ENCODE measurements around the gene API5.

GRCh38 chr11:43282607-43283440 is 29.0 kb upstream of the API5 start:
- TF ChIP-seq, protein P1, sequence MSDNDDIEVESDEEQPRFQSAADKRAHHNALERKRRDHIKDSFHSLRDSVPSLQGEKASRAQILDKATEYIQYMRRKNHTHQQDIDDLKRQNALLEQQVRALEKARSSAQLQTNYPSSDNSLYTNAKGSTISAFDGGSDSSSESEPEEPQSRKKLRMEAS (IDR thresholded peaks at IDR 0.05; ENCODE audit: low read depth, low read length): no peak
- TF ChIP-seq, protein P2, sequence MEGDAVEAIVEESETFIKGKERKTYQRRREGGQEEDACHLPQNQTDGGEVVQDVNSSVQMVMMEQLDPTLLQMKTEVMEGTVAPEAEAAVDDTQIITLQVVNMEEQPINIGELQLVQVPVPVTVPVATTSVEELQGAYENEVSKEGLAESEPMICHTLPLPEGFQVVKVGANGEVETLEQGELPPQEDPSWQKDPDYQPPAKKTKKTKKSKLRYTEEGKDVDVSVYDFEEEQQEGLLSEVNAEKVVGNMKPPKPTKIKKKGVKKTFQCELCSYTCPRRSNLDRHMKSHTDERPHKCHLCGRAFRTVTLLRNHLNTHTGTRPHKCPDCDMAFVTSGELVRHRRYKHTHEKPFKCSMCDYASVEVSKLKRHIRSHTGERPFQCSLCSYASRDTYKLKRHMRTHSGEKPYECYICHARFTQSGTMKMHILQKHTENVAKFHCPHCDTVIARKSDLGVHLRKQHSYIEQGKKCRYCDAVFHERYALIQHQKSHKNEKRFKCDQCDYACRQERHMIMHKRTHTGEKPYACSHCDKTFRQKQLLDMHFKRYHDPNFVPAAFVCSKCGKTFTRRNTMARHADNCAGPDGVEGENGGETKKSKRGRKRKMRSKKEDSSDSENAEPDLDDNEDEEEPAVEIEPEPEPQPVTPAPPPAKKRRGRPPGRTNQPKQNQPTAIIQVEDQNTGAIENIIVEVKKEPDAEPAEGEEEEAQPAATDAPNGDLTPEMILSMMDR (IDR thresholded peaks at IDR 0.05; ENCODE audit: low read depth, low read length): peak; percentile 81
- TF ChIP-seq POLR2A (IDR thresholded peaks at IDR 0.05; ENCODE audit: extremely low read depth, insufficient read length): no peak
- no peak for TF ChIP-seq MYC (IDR thresholded peaks at IDR 0.05; ENCODE audit: low read depth, low read length)

All from NB4 (cell line).